ENCODE measurements around the gene FPGS. TPM values are rescaled to one million over a fixed set of nuclear protein-coding genes. Genes with fewer than 3 reads are reported as not detected.

Gene FPGS
- total and polyA plus RNA-seq, 3 donors from 2014 or later = 37.9 to 105 (median 99.3) TPM

DNA sequence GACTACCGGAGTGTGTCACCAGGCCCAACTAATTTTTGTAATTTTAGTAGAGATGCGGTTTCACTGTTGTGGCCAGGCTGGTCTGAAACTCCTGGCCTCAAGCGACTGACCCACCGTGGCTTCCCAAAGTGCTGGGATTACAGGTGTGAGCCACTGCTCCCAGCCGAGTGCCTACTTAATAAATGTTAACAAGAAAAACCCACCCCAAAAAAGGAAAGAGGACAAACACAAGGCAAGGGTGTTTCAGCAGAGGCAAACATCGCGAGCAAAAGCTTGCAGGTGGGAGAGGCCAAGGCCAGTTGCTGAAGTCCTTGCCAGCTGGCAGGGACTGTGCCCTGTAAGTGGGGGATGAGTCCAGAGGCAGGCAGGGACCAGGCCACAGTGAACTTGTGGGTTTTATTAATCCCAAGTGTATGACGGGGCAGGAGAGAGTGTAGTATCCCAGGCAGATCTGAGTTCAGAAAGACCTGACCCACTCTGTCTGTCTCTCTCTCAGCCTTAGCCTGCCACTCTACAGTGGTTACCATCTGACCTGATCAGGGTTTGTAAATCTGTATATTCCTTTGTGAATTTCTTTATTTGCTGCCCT, 6.4 kb upstream of the FPGS start:
- no peak overlapping the region for H3K4me3 ChIP-seq
- intact Hi-C loops (cut with DNase I; ENCODE audit: low total_unique reads) = no loop called here
- H3K9me3 ChIP-seq = no peaks in the 10 kb centered on the region
- H3K27me3 ChIP-seq = no peaks in the 10 kb centered on the region
- peaks cover 36% of the 10 kb centered on the region for H3K4me1 ChIP-seq
- peak overlapping the region; percentile 65 to 67 for H3K27ac ChIP-seq
- 38 to 40% methylated on average over 8 of the region's 8 CpGs for WGBS, 2 donors
- no peaks in the 10 kb centered on the region for H3K36me3 ChIP-seq (ENCODE audit: low read depth, missing control alignments)
- peak; percentile 89 for DNase-seq
- TF ChIP-seq, protein P1, sequence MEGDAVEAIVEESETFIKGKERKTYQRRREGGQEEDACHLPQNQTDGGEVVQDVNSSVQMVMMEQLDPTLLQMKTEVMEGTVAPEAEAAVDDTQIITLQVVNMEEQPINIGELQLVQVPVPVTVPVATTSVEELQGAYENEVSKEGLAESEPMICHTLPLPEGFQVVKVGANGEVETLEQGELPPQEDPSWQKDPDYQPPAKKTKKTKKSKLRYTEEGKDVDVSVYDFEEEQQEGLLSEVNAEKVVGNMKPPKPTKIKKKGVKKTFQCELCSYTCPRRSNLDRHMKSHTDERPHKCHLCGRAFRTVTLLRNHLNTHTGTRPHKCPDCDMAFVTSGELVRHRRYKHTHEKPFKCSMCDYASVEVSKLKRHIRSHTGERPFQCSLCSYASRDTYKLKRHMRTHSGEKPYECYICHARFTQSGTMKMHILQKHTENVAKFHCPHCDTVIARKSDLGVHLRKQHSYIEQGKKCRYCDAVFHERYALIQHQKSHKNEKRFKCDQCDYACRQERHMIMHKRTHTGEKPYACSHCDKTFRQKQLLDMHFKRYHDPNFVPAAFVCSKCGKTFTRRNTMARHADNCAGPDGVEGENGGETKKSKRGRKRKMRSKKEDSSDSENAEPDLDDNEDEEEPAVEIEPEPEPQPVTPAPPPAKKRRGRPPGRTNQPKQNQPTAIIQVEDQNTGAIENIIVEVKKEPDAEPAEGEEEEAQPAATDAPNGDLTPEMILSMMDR (IDR thresholded peaks at IDR 0.05) = no peak
- no peak for TF ChIP-seq POLR2A (IDR thresholded peaks at IDR 0.05)

DNA sequence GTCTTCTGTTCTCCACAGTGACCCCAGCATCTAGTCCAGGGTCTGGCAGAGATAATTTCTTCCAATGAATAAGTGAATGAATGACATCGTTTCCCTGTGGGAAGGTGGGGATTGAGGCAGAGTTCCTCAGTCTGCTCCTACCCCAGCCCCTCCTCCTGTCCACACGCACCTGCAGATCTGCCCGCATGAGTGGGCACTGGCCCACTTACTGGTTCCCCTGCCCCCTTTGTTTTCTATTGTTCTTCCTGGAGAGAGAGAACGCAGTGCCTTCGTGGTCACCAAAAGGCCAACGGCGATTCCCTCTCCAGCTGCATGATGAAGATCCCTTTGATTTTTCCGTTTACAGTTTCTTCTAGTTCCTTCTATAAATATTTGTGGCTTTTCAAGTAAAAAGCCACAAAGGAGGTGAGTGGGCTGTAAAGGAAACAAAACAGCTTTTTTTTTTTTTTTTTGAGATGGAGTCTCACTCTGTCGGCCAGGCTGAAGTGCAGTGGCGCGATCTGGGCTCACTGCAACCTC, 5.8 kb upstream of the FPGS start:
- TF ChIP-seq, protein P1 (IDR thresholded peaks at IDR 0.05) = no peak
- TF ChIP-seq POLR2A (IDR thresholded peaks at IDR 0.05) = no peak
- WGBS, 2 donors = 32 to 34% methylated on average over 11 of the region's 11 CpGs
- Histone ChIP-seq H3K4me1 (peaks cover 36% of the 10 kb centered on the region), H3K27ac (peak overlapping the region; percentile 65 to 67), H3K9me3 (no peaks in the 10 kb centered on the region), H3K36me3 (ENCODE audit: low read depth, missing control alignments) (no peaks in the 10 kb centered on the region), H3K27me3 (no peaks in the 10 kb centered on the region), H3K4me3 (no peak overlapping the region)
- DNase-seq = no peak
- intact Hi-C loops (cut with DNase I; ENCODE audit: low total_unique reads) = no loop called here

DNA sequence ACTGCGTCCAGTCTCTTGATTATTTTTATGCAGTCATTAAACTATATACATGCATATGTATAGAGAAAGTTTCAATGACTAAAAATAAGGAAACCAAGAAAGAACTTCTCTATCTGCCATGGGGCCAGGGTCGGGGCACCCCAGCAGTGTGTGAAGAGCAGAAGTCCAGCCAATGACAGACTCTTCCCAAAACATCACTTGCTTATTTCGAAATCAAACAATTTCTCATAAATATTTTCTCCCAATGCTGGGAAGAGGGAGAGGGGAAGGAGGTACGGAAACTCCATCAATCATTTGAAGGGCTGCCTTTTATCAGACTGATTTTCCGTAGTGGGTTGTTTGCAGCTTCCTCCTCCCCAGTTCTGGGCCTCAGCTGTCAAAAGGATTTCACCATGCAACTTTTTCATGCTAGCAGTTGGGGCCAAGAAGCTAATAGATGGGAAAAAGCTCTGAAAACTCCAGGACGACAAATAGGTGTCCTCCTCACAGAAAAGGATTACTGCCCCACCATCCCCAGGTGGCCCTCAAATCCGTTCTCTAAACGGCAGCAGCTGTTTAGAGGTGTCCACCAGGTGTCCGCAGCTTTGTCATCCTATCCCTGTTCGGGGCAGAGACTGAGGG, 617 bp upstream of the FPGS start:
- H3K4me3 ChIP-seq = peak overlapping the region; percentile 74 to 78
- H3K27me3 ChIP-seq = no peaks in the 10 kb centered on the region
- no peaks in the 10 kb centered on the region for H3K36me3 ChIP-seq (ENCODE audit: low read depth, missing control alignments)
- no peak for DNase-seq
- intact Hi-C loops (cut with DNase I; ENCODE audit: low total_unique reads) = no loop called here
- no peak for TF ChIP-seq POLR2A (IDR thresholded peaks at IDR 0.05)
- TF ChIP-seq, protein P1 (IDR thresholded peaks at IDR 0.05) = no peak
- 21 to 22% methylated on average over 9 to 10 of the region's 10 CpGs for WGBS, 2 donors
- peaks cover 20% of the 10 kb centered on the region for H3K4me1 ChIP-seq
- peak overlapping the region; percentile 57 to 90 for H3K27ac ChIP-seq
- H3K9me3 ChIP-seq = no peaks in the 10 kb centered on the region

DNA sequence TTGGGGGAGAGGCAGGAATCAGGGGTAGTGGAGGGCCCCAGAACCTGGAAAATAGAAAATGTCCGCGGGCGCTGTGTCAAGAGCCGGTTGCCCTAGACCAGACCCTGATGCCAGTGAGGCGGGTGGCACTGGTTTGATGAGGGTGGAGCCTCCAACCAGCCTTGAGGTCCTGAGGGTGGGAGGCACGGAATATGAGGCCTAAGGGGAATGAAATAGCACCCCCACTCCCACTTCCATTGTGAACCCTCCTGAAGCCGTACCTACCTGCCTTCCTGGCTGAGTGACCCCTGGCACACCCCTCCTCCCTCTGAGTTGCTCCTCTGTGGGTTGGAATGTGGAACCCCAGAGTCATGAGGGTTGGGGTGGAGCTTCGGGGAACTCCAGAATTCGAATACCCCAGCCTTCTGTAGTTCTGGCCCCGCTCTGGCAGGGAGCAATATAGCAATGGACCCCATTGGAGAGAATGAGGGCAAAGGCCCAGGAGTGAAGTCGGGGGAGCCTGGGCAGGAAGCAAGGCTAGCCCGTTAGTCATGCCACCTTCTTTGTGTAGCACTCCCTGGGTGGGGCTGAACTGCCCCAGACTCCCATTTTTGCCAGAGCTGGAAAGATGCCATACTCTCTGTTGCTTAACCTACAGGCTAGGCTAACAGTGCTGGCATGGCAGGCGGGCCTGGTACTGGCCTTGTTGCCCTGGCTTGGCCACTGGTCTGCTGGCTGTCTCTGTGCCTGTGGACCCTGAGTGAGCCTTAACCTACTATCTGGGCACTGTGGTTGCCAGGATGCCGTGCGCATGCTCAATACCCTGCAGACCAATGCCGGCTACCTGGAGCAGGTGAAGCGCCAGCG, 1.0 kb downstream of the FPGS start:
- Histone ChIP-seq H3K27me3 (no peaks in the 10 kb centered on the region), H3K4me3 (peak overlapping the region; percentile 74 to 78), H3K36me3 (ENCODE audit: low read depth, missing control alignments) (no peaks in the 10 kb centered on the region), H3K27ac (peak overlapping the region; percentile 65 to 90), H3K9me3 (no peaks in the 10 kb centered on the region), H3K4me1 (peaks cover 13% of the 10 kb centered on the region)
- intact Hi-C loops (cut with DNase I; ENCODE audit: low total_unique reads) = no loop called here
- 24 to 47% methylated on average over 12 to 18 of the region's 18 CpGs for WGBS, 2 donors
- no peak for DNase-seq
- no peak for TF ChIP-seq POLR2A (IDR thresholded peaks at IDR 0.05)
- TF ChIP-seq, protein P1 (IDR thresholded peaks at IDR 0.05) = no peak

Data from testis (tissue), 3 donors.